H7 (cell line): ENCODE measurements around the gene ZNG1F. TPM values are rescaled to one million over a fixed set of nuclear protein-coding genes. Genes with fewer than 3 reads are reported as not detected.
"Not testable (repeated sequence)": the region's sequence is repeated elsewhere in the genome, so short reads cannot be mapped to it uniquely, and the experiment has no call there.

Experiments used
- DNase-seq: peaks from one replicate; pipeline ENCODE4 v3.0.0; 2012
- H3K27me3 ChIP-seq: 2 replicates; pipeline ENCODE4 v1.6.0; 2011; ENCODE audit warnings: mild to moderate bottlenecking, low read length; ENCODE audit not compliant: control insufficient read depth, insufficient read depth
- H3K36me3 ChIP-seq: replicated peaks from 2 replicates; pipeline ENCODE4 v1.5.1; 2011; ENCODE audit warnings: low read length; ENCODE audit not compliant: control insufficient read depth, insufficient read depth
- H3K4me3 ChIP-seq: 2 replicates; pipeline ENCODE4 v1.5.1; 2011; ENCODE audit warnings: low read depth, mild to moderate bottlenecking, control low read depth, low read length, moderate library complexity; ENCODE audit not compliant: insufficient read depth
- total RNA-seq: library from RNA; depleted of rRNA; stranded (reverse); fragments of >200 nt; shearing (Covaris generic); gene quantifications from 2 replicates; pipeline ENCODE4 v1.2.3, GENCODE V29; 2014

Gene ZNG1F
- total RNA-seq, 1 experiment from 2014 or later = 3.1 TPM

- not testable (repeated sequence) for H3K4me3 ChIP-seq, H3K36me3 ChIP-seq, DNase-seq
- H3K27me3 ChIP-seq = peaks cover 14% of the 10 kb centered on the region
These were observed 62.2 kb downstream of the ZNG1F start for GRCh38 chr9:41126746-41127446.

GRCh38 chr9:41125936-41126335 lies 63.2 kb downstream of the ZNG1F start:
- H3K27me3 ChIP-seq = peaks cover 14% of the 10 kb centered on the region
- not testable (repeated sequence) for DNase-seq, H3K36me3 ChIP-seq, H3K4me3 ChIP-seq

- H3K4me3 ChIP-seq, DNase-seq, H3K36me3 ChIP-seq: not testable (repeated sequence)
- H3K27me3 ChIP-seq = peaks cover 15% of the 10 kb centered on the region
These were observed 63.9 kb downstream of the ZNG1F start for GRCh38 chr9:41125109-41125658.

DNA sequence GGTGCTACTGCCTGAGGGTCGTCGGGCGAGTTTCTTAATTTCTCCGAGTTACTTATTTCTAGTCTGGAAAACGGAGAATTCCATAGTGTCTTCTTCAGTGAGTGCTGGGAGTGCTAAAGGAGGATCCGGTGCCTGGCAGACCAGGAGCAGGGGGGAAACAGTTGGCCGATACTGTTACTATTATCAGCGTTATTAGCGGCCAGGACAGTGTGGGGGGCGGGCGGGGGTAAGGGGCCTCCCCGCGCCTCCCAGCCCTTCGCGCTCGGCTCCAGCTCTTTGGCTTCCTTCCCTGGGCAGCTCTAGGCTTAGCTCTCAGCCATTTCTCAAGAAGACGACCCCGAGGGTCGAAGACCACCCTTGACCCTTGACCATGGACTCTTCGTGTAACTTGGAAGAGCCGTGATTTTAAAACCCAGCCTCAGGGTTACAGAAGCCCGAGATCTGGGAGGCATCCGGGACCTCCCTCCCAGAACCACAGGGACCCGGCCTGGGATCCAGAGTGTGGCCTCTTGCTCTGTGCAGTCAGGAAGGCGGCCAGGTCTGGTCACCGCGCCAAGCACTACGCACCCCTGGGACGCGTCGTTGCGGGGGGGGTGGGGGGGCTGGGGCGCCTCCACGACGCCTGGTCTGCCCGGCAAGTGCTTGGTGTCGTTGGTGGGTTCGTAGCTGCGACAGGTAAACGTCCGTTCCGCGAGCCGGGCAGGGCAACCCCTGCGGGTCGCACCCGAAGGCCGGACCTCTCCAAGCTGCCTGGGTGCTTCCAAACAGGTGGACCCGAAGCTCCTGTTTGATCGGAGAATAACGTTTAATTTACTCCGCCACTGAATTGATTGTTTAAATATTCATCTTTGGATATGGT lies 64.6 kb downstream of the ZNG1F start:
- not testable (repeated sequence) for H3K36me3 ChIP-seq, H3K4me3 ChIP-seq, DNase-seq
- H3K27me3 ChIP-seq = peaks cover 16% of the 10 kb centered on the region

- H3K4me3 ChIP-seq, H3K36me3 ChIP-seq, DNase-seq: not testable (repeated sequence)
- peaks cover 18% of the 10 kb centered on the region for H3K27me3 ChIP-seq
These were observed 65.3 kb downstream of the ZNG1F start for GRCh38 chr9:41123812-41124211.

DNA sequence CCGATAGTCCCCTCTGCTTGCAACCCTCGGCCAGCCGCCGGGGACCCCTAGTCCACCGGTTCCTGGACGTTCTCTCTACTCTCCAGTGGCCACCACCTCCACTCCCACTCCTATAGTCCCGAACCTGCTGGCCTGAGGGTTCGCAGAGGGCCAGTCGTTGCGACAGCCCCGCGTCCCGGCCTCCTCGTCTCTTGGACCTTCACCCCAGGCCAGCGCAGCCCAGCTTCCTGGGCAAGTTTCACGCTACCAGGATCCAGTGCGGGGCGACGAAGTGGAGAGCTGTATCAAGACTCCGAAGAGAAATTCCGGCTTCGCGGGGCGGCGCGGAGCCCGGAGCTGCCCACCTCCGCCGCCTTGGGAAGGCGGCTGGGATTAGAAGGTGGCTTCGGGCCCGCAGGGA lies 65.7 kb downstream of the ZNG1F start:
- H3K27me3 ChIP-seq = peaks cover 17% of the 10 kb centered on the region
- H3K4me3 ChIP-seq = not testable (repeated sequence)

GRCh38 chr9:41120696-41121095 lies 68.4 kb downstream of the ZNG1F start:
- peaks cover 17% of the 10 kb centered on the region for H3K27me3 ChIP-seq
- not testable (repeated sequence) for H3K4me3 ChIP-seq, H3K36me3 ChIP-seq, DNase-seq

More for the DNA sequence above, 65.7 kb downstream of the ZNG1F start:
- not testable (repeated sequence) for DNase-seq, H3K36me3 ChIP-seq

GRCh38 chr9:41119719-41120118 lies 69.4 kb downstream of the ZNG1F start:
- peaks cover 16% of the 10 kb centered on the region for H3K27me3 ChIP-seq
- not testable (repeated sequence) for DNase-seq, H3K4me3 ChIP-seq, H3K36me3 ChIP-seq

DNA sequence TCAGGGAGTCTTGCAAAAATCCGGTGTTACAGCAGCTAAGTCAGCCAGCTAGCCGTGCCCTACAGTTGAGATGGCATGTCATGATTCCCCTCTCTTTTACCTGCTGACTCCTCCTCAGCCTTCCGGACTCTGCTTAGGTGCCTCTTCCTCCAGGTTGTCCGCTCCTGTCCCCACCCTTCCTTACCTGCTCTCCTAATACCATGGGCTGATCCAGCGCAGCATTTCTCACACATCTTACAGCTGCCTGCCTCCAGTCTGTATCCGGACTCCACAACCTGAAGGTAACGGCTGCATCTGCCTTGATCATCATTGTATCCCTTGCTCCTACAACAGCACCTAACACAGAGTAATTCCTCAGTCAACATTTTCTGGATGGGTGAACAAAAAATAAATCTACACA lies 69.8 kb downstream of the ZNG1F start:
- DNase-seq, H3K4me3 ChIP-seq, H3K36me3 ChIP-seq: not testable (repeated sequence)
- H3K27me3 ChIP-seq = peaks cover 15% of the 10 kb centered on the region

GRCh38 chr9:41113348-41113747 lies 75.8 kb downstream of the ZNG1F start:
- peaks cover 13% of the 10 kb centered on the region for H3K27me3 ChIP-seq

GRCh38 chr9:41111414-41111813 lies 77.7 kb downstream of the ZNG1F start:
- H3K27me3 ChIP-seq = peaks cover 23% of the 10 kb centered on the region
- DNase-seq, H3K4me3 ChIP-seq, H3K36me3 ChIP-seq: not testable (repeated sequence)

More at GRCh38 chr9:41113348-41113747, 75.8 kb downstream of the ZNG1F start:
- not testable (repeated sequence) for H3K36me3 ChIP-seq, H3K4me3 ChIP-seq, DNase-seq

DNA sequence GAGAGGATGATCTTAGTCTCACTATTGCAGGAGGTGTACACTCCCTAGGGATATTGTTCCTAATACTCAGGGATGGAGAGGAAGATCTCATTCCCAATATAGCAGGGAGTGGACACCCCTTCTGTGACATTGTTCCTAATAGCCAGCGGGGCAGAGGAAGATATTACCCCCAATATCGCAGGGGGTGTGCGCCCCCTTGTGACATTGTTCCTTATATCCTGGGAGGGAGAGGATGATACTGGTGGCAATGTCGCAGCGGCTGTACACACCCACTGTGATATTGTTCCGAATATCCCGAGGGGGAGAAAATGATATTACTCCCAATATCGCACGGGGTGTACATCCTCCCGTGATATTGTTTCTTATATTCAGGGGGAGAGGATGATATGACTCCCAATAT lies 78.2 kb downstream of the ZNG1F start:
- peaks cover 23% of the 10 kb centered on the region for H3K27me3 ChIP-seq
- DNase-seq, H3K36me3 ChIP-seq, H3K4me3 ChIP-seq: not testable (repeated sequence)

- not testable (repeated sequence) for H3K36me3 ChIP-seq, DNase-seq, H3K4me3 ChIP-seq
- H3K27me3 ChIP-seq = peaks cover 24% of the 10 kb centered on the region
These were observed 79.9 kb downstream of the ZNG1F start for GRCh38 chr9:41109253-41109652.

DNA sequence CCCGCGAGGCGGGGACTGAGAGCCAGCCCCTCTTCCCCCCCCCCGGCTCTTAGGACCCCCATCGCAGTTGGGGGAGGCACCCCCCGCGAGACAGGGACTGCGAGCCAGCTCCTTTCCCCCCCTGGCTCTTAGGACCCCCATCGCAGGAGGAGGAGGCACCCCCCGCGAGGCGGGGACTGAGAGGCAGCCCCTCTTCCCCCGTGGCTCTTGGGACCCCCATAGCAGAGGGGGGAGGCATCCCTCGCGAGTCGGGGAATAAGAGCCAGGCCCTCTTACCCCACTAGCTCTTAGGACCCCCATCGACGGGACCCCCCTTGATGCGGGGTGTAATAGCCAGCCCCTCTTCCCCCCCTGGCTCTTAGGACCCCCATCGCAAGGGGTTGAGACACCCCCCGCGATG lies 80.3 kb downstream of the ZNG1F start:
- H3K4me3 ChIP-seq, DNase-seq, H3K36me3 ChIP-seq: not testable (repeated sequence)
- H3K27me3 ChIP-seq = peaks cover 24% of the 10 kb centered on the region
